ENCODE measurements around the gene RNF121. TPM values are rescaled to one million over a fixed set of nuclear protein-coding genes. Genes with fewer than 3 reads are reported as not detected.

RNF121 gene
- total and polyA plus RNA-seq, 2 of the 13 experiments (the other 11 are each of a cell fraction or from before 2014, with no cell fraction given), result 28.6 to 44.3 TPM

DNA sequence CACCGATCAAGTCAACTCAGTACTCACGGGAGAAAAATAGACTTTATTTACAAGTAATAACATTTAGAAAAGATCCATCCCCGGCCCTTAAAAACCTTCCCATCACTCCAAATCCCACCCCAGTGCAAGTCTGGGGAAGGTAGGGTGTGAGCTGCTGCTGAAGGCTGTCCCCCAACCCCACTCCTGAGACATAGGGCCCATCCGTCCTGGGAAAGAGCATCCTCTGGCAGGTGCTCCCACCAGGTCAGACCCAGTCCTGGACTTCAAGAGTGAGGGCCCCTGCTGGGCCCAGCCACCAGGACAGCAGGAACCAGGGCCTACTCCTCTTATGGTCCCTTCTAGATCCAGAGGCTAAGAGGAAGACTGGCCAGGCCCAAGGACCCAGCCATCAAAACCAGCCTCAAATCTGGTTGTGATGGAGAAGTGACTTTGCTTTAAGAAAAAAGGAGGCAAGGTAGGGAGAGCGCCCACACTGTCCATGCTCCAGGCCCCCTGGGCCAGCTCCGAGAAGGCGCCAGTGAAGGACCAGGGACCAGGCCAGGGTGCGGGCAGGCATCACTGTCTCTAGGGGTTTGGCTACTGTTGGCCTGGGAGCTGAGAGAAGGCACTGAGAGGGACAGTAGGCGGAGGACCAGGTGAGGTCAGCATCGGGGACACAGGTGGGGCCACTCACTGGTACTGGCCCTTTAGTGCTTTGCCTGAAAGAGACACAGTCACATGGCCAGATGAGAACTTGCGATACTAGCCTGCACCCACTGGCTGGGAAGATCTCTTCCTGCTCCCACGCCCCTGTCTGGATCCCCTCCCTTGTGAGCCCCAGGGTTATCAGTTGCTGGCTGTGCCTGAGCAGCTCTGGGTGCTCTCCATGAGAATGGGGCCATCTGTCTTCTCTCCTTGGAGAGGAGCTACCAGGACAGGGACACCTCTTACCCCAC lies 74.3 kb downstream of the RNF121 start:
- Histone ChIP-seq H2AFZ (ENCODE audit: low read length) (no peak overlapping the region), H3K4me2 (ENCODE audit: low read depth, low read length) (no peak overlapping the region), H3K79me2 (ENCODE audit: insufficient read depth, low read length) (no peaks in the 10 kb centered on the region), H3K27me3 (ENCODE audit: control insufficient read depth in 1 of 2, insufficient read depth in 2 of 2, low read length in 2 of 2) (no peaks in the 10 kb centered on the region), H3K9ac (ENCODE audit: insufficient read depth, low read depth, low read length) (no peak overlapping the region), H3K4me1 (ENCODE audit: insufficient read depth, low read length) (no peaks in the 10 kb centered on the region), H4K20me1 (ENCODE audit: insufficient read depth, low read length) (no peaks in the 10 kb centered on the region), H3K9me3 (ENCODE audit: low read length) (no peaks in the 10 kb centered on the region), H3K4me3 (replicated peaks in 1 of 3; ENCODE audit: insufficient read depth in 1 of 3, low read depth in 2 of 3, low read length in 3 of 3) (no peak overlapping the region), H3K36me3 (replicated peaks in 1 of 2; ENCODE audit: control insufficient read depth in 1 of 2, insufficient read depth in 2 of 2, low read length in 2 of 2) (peaks cover 41 to 81% of the 10 kb centered on the region in 2 experiments), H3K27ac (ENCODE audit: extremely low read length, insufficient read depth, low read length) (no peak overlapping the region)
- CTCF ChIA-PET (ENCODE audit: low intra/inter-chr PET ratio, low total read pairs), result no interaction called here
- TSS peak; percentile 48 for BruUV-seq (replicated peaks)
- in situ Hi-C loops (cut with HindIII; ENCODE audit: extremely low pct_ligation_motif_present, low pct_unique_long_range_greater_than_20kb) (no loop called here), intact Hi-C loops (cut with micrococcal nuclease; ENCODE audit: unreplicated experiment) (no loop called here)
- WGBS (ENCODE audit: low lambda C conversion rate), result 96% methylated on average over 10 of the region's 12 CpGs
- DNase-seq (ENCODE audit: low spot score) (no peak), FAIRE-seq (no peak), ATAC-seq (no peak)
- TF ChIP-seq CEBPG (CRISPR knock-in tag; IDR thresholded peaks at IDR 0.05) (no peak), RBM22 (optimal IDR thresholded peaks at IDR 0.05; ENCODE audit: low read length) (peak; percentile 84), KAT2B (IDR thresholded peaks at IDR 0.05; ENCODE audit: borderline replicate concordance, low read depth, low read length) (no peak), ZSCAN9 (CRISPR knock-in tag; IDR thresholded peaks at IDR 0.05; ENCODE audit: borderline replicate concordance) (no peak), POLR2A (IDR thresholded peaks at IDR 0.05; ENCODE audit: insufficient read depth in 1 of 2, low read depth in 2 of 2, low read length in 2 of 2) (0 out of 4 replicates have a peak, but pooled peaks of 1 of the 2 experiments have one; percentile 26), MTA3 (CRISPR knock-in tag; IDR thresholded peaks at IDR 0.05) (no peak)
- TF ChIP-seq, protein P1, sequence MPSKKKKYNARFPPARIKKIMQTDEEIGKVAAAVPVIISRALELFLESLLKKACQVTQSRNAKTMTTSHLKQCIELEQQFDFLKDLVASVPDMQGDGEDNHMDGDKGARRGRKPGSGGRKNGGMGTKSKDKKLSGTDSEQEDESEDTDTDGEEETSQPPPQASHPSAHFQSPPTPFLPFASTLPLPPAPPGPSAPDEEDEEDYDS (CRISPR knock-in tag; IDR thresholded peaks at IDR 0.05), result no peak
- POLR2A ChIA-PET, result interaction anchor here (0.7 to 1.3 kb wide), 3 partner anchors 13 to 59 kb away, joined by 3 read pairs; no protein-coding TSS in a partner anchor

DNA sequence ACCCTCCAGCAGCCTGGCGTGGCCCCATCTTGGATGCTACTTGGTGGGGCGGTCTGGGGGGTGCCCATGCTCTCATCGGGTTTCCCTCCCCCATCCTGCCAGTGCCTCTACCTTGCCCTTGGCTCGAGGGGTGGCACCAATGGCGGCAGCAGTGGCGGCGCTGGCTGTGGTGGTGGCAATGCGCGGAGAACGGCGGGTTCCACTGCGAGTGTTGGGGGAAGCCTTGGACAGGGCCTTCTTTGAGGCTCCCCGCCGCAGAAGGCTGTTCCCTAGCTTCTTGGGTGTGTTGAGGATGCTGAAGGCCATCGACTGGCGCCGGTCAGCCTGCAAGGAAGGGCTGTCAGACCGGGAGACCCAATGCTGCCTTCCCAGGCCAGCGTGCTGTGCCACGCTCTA lies 74.9 kb downstream of the RNF121 start:
- POLR2A ChIA-PET, result interaction anchor here (1.3 kb wide), 2 partner anchors 12 to 13 kb away, joined by 3 read pairs; no protein-coding TSS in a partner anchor
- DNase-seq (ENCODE audit: low spot score) (no peak), ATAC-seq (no peak), FAIRE-seq (no peak)
- CTCF ChIA-PET (ENCODE audit: low intra/inter-chr PET ratio, low total read pairs), result no interaction called here
- Histone ChIP-seq H3K79me2 (ENCODE audit: insufficient read depth, low read length) (no peaks in the 10 kb centered on the region), H3K9ac (ENCODE audit: insufficient read depth, low read depth, low read length) (no peak overlapping the region), H3K4me1 (ENCODE audit: insufficient read depth, low read length) (no peaks in the 10 kb centered on the region), H2AFZ (ENCODE audit: low read length) (no peak overlapping the region), H3K27ac (ENCODE audit: extremely low read length, insufficient read depth, low read length) (no peak overlapping the region), H3K9me3 (ENCODE audit: low read length) (no peaks in the 10 kb centered on the region), H3K4me3 (replicated peaks in 1 of 3; ENCODE audit: insufficient read depth in 1 of 3, low read depth in 2 of 3, low read length in 3 of 3) (no peak overlapping the region), H3K4me2 (ENCODE audit: low read depth, low read length) (no peak overlapping the region), H3K36me3 (replicated peaks in 1 of 2; ENCODE audit: control insufficient read depth in 1 of 2, insufficient read depth in 2 of 2, low read length in 2 of 2) (peaks cover 45 to 81% of the 10 kb centered on the region in 2 experiments), H3K27me3 (ENCODE audit: control insufficient read depth in 1 of 2, insufficient read depth in 2 of 2, low read length in 2 of 2) (no peaks in the 10 kb centered on the region), H4K20me1 (ENCODE audit: insufficient read depth, low read length) (no peaks in the 10 kb centered on the region)
- no TSS peak for BruUV-seq (replicated peaks)
- intact Hi-C loops (cut with micrococcal nuclease; ENCODE audit: unreplicated experiment) (no loop called here), in situ Hi-C loops (cut with HindIII; ENCODE audit: extremely low pct_ligation_motif_present, low pct_unique_long_range_greater_than_20kb) (no loop called here)
- WGBS (ENCODE audit: low lambda C conversion rate), result 99% methylated on average over 11 of the region's 20 CpGs
- TF ChIP-seq, protein P2, sequence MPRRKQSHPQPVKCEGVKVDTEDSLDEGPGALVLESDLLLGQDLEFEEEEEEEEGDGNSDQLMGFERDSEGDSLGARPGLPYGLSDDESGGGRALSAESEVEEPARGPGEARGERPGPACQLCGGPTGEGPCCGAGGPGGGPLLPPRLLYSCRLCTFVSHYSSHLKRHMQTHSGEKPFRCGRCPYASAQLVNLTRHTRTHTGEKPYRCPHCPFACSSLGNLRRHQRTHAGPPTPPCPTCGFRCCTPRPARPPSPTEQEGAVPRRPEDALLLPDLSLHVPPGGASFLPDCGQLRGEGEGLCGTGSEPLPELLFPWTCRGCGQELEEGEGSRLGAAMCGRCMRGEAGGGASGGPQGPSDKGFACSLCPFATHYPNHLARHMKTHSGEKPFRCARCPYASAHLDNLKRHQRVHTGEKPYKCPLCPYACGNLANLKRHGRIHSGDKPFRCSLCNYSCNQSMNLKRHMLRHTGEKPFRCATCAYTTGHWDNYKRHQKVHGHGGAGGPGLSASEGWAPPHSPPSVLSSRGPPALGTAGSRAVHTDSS (CRISPR knock-in tag; conservative IDR thresholded peaks at IDR 0.05), result no peak
- TF ChIP-seq GPN1 (CRISPR knock-in tag; IDR thresholded peaks at IDR 0.05; ENCODE audit: borderline replicate concordance) (no peak), AGO1 (IDR thresholded peaks at IDR 0.05; ENCODE audit: low read depth, low read length, poor library complexity, severe bottlenecking) (peak; percentile 43), ELF4 (CRISPR knock-in tag; IDR thresholded peaks at IDR 0.05; ENCODE audit: borderline replicate concordance) (no peak), AGO2 (optimal IDR thresholded peaks at IDR 0.05; ENCODE audit: low read depth, low read length) (peak; percentile 90)
- TF ChIP-seq, protein P3, sequence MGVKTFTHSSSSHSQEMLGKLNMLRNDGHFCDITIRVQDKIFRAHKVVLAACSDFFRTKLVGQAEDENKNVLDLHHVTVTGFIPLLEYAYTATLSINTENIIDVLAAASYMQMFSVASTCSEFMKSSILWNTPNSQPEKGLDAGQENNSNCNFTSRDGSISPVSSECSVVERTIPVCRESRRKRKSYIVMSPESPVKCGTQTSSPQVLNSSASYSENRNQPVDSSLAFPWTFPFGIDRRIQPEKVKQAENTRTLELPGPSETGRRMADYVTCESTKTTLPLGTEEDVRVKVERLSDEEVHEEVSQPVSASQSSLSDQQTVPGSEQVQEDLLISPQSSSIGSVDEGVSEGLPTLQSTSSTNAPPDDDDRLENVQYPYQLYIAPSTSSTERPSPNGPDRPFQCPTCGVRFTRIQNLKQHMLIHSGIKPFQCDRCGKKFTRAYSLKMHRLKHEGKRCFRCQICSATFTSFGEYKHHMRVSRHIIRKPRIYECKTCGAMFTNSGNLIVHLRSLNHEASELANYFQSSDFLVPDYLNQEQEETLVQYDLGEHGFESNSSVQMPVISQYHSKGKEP (CRISPR knock-in tag; IDR thresholded peaks at IDR 0.05), result no peak

Data from HepG2 (cell line).